Mesenchymal stem cell (in vitro differentiated cells and primary cell): ENCODE results near the gene TRMU.

Experiments
- DNase-seq: peaks from one replicate; pipeline ENCODE4 v3.0.0-alpha.2; 2013
- H2AFZ ChIP-seq: one replicate; pipeline ENCODE4 v1.6.1; 2013; ENCODE audit warnings: low read depth, mild to moderate bottlenecking, control low read depth, inconsistent platforms, low read length, moderate library complexity
- H2AK5ac ChIP-seq: 2 replicates; pipeline ENCODE4 v1.6.1; 2013; ENCODE audit warnings: low read length, moderate library complexity, mild to moderate bottlenecking, inconsistent platforms; ENCODE audit not compliant: severe bottlenecking
- H2BK120ac ChIP-seq: one replicate; pipeline ENCODE4 v1.6.1; 2013; ENCODE audit warnings: low read depth, mild to moderate bottlenecking, inconsistent platforms, low read length, moderate library complexity
- H2BK12ac ChIP-seq, 2 experiments: one replicate each; pipeline ENCODE4 v1.6.1; 2013; ENCODE audit warnings: inconsistent platforms in 2 of 2, low read length in 2 of 2, mild to moderate bottlenecking in 2 of 2, moderate library complexity in 2 of 2, control low read depth in 1 of 2
- H2BK15ac ChIP-seq: one replicate; pipeline ENCODE4 v1.6.1; 2013; ENCODE audit warnings: mild to moderate bottlenecking, low read depth, inconsistent platforms; ENCODE audit not compliant: poor library complexity, severe bottlenecking
- H2BK5ac ChIP-seq: 2 replicates; pipeline ENCODE4 v1.6.1; 2013; ENCODE audit warnings: low read depth, mild to moderate bottlenecking, low read length, control low read depth, inconsistent platforms; ENCODE audit not compliant: poor library complexity, severe bottlenecking
- H3K14ac ChIP-seq, 2 experiments: one replicate each; pipeline ENCODE4 v1.6.1; 2013; ENCODE audit warnings: inconsistent platforms in 2 of 2, low read length in 2 of 2, control low read depth in 1 of 2, mild to moderate bottlenecking in 1 of 2, moderate library complexity in 1 of 2
- H3K18ac ChIP-seq, 2 experiments: one replicate each; pipeline ENCODE4 v1.6.1; 2013; ENCODE audit warnings: inconsistent platforms in 2 of 2, low read length in 2 of 2, control low read depth in 1 of 2, low read depth in 1 of 2, mild to moderate bottlenecking in 1 of 2
- H3K23ac ChIP-seq, 2 experiments: one replicate each; pipeline ENCODE4 v1.6.1; 2013; ENCODE audit warnings: inconsistent platforms in 2 of 2, low read length in 2 of 2, mild to moderate bottlenecking in 2 of 2, moderate library complexity in 2 of 2, control low read depth in 1 of 2
- H3K27ac ChIP-seq: 2 replicates; pipeline ENCODE4 v1.5.1; 2013; ENCODE audit warnings: mild to moderate bottlenecking, moderate library complexity, low read length, control low read depth, inconsistent platforms; ENCODE audit not compliant: poor library complexity, severe bottlenecking
- H3K27me3 ChIP-seq, 2 experiments: 2 replicates each; pipeline versions ENCODE4 v1.6.1 to v1.7.0; 2013; ENCODE audit warnings: low read length in 2 of 2, mild to moderate bottlenecking in 2 of 2, moderate library complexity in 2 of 2, control low read depth in 1 of 2, inconsistent platforms in 1 of 2; ENCODE audit not compliant: control insufficient read depth in 1 of 2, insufficient read depth in 1 of 2
- H3K36me3 ChIP-seq, 2 experiments: 2 replicates each; pipeline versions ENCODE4 v1.6.1 to v1.7.0; 2013; ENCODE audit warnings: low read length in 2 of 2, control low read depth in 1 of 2, inconsistent platforms in 1 of 2, low read depth in 1 of 2, mild to moderate bottlenecking in 1 of 2; ENCODE audit not compliant: insufficient read depth in 2 of 2, control insufficient read depth in 1 of 2
- H3K4ac ChIP-seq, 2 experiments: one replicate each; pipeline ENCODE4 v1.6.1; 2013; ENCODE audit warnings: inconsistent platforms in 2 of 2, low read length in 2 of 2, mild to moderate bottlenecking in 2 of 2, moderate library complexity in 2 of 2, control low read depth in 1 of 2, low read depth in 1 of 2
- H3K4me1 ChIP-seq: 2 replicates; pipeline ENCODE4 v1.6.1; 2013; ENCODE audit warnings: low read depth, low read length, control low read depth; ENCODE audit not compliant: control insufficient read depth, insufficient read depth
- H3K4me2 ChIP-seq: 2 replicates; pipeline ENCODE4 v1.6.1; 2013; ENCODE audit warnings: low read length, mild to moderate bottlenecking, inconsistent platforms; ENCODE audit not compliant: poor library complexity, severe bottlenecking
- H3K4me3 ChIP-seq, 2 experiments: 2 replicates each; pipeline versions ENCODE4 v1.5.1 to v1.7.0; 2013; ENCODE audit warnings: low read length in 2 of 2, mild to moderate bottlenecking in 2 of 2, control low read depth in 1 of 2, low read depth in 1 of 2; ENCODE audit not compliant: insufficient read depth in 1 of 2
- H3K79me1 ChIP-seq: replicated peaks from 2 replicates; pipeline ENCODE4 v1.6.1; 2013; ENCODE audit warnings: mild to moderate bottlenecking, control low read depth, low read length, inconsistent platforms; ENCODE audit not compliant: poor library complexity, severe bottlenecking
- H3K9ac ChIP-seq: 2 replicates; pipeline ENCODE4 v1.7.0; 2013; ENCODE audit warnings: mild to moderate bottlenecking, low read length, moderate library complexity
- H3K9me3 ChIP-seq: 2 replicates; pipeline ENCODE4 v1.7.0; 2013; ENCODE audit warnings: mild to moderate bottlenecking, low read length; ENCODE audit not compliant: control insufficient read depth
- H4K8ac ChIP-seq: one replicate; pipeline ENCODE4 v1.6.1; 2013; ENCODE audit warnings: inconsistent platforms, mild to moderate bottlenecking, low read length, moderate library complexity
- H4K91ac ChIP-seq: one replicate; pipeline ENCODE4 v1.6.1; 2013; ENCODE audit warnings: mild to moderate bottlenecking, low read length, inconsistent platforms
- WGBS: methylation state at CpG from one replicate; pipeline ENCODE4 v1.1.7; 2013; ENCODE audit warnings: mixed read lengths; 5-methylcytosine and 5-hydroxymethylcytosine counted together

Gene TRMU

DNA sequence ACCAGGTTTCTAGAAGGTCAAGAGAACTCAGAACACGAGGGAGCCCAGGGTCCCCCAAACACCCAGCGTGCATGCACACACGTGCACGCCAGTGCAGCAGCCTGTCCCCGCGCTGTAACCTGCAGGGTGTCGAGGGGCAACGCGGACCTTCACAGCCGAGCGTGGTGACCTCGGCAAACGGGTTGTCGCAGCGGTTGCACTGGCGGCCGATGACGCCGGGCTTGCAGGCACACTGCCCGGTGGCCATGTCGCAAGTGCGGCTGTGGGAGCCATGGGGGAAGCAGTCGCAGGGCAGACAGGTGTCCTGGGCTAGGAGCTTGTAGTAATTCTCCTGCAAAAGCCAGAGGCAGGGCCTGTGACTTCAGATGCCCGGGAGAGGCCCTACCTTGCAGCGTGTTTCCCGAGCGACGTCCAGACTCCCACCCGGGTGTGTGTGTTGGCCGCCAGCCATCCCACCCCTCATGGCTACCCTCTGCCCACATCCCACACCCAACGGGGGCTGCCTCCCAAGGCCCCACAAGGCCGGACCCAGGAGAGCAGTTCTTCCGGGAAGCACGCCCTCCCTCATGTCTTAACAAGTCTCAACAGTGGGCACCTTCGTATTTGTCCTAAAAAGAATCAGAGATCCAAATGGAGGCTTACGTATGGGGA is 56.1 kb downstream of the TRMU start:
- Histone ChIP-seq H2AFZ (no peak overlapping the region), H3K27me3 (peaks cover 0 to 16% of the 10 kb centered on the region in 2 experiments), H3K9me3 (no peaks in the 10 kb centered on the region), H4K91ac (no peak overlapping the region), H3K4me1 (peaks cover 7% of the 10 kb centered on the region), H2BK5ac (no peak overlapping the region), H3K4me3 (no peak overlapping the region), H3K4me2 (no peak overlapping the region), H3K79me1 (no peaks in the 10 kb centered on the region), H3K27ac (no peak overlapping the region), H3K14ac (no peak overlapping the region), H3K18ac (no peak overlapping the region), H2AK5ac (no peak overlapping the region), H2BK12ac (no peak overlapping the region), H2BK120ac (no peak overlapping the region), H3K36me3 (peaks cover 0 to 75% of the 10 kb centered on the region in 2 experiments), H4K8ac (no peak overlapping the region), H3K23ac (no peak overlapping the region), H3K4ac (no peak overlapping the region), H3K9ac (no peak overlapping the region), H2BK15ac (no peak overlapping the region)
- WGBS = 95% methylated on average over 36 of the region's 36 CpGs
- no peak for DNase-seq

DNA sequence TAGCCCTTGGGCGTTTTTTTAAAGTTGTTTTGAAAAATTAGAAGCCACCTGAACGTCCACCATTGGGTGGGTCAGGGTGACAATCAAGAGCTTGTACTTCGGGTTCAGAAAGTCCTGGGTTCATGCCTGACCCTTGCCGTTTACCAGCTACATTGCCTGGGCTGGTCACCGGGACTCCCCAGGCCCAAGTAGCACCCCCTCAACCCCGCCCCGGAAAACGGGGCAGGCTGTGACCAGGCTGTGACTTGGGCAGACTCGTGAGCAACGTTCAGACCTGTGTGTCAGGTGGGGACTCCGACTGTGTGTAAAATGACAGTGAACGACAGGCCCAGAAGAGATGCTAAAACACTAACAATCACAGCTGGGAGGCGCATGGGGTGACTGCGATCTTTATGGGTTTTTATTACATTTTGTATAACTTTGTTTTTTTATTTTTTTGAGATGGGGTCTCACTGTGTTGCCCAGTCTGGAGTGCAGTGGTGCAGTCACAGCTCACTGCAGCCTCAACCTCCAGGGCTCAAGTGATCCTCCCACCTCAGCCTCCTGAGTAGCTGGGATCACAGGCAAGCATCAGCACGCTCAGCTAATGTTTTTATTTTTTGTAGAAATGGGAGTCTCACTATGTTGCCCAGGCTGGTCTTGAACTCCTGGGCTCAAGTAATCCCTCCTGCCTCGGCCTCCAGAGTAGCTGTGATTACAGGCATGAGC is 56.8 kb downstream of the TRMU start:
- no peak overlapping the region for H3K4ac ChIP-seq
- no peak overlapping the region for H3K4me3 ChIP-seq
- H4K91ac ChIP-seq = no peak overlapping the region
- WGBS = 83% methylated on average over 16 of the region's 16 CpGs
- no peak overlapping the region for H4K8ac ChIP-seq
- H2BK12ac ChIP-seq = no peak overlapping the region
- no peak overlapping the region for H2AFZ ChIP-seq
- no peak overlapping the region for H3K4me2 ChIP-seq
- no peak overlapping the region for H2BK5ac ChIP-seq
- H3K27ac ChIP-seq = no peak overlapping the region
- peaks cover 0 to 18% of the 10 kb centered on the region in 2 experiments for H3K27me3 ChIP-seq
- no peak overlapping the region for H2AK5ac ChIP-seq
- H3K4me1 ChIP-seq = peaks cover 7% of the 10 kb centered on the region
- H3K9ac ChIP-seq = no peak overlapping the region
- no peaks in the 10 kb centered on the region for H3K9me3 ChIP-seq
- peaks cover 0 to 78% of the 10 kb centered on the region in 2 experiments for H3K36me3 ChIP-seq
- no peak for DNase-seq
- H3K14ac ChIP-seq = no peak overlapping the region
- H3K79me1 ChIP-seq = no peaks in the 10 kb centered on the region
- H3K23ac ChIP-seq = no peak overlapping the region
- no peak overlapping the region for H2BK120ac ChIP-seq
- no peak overlapping the region for H3K18ac ChIP-seq
- no peak overlapping the region for H2BK15ac ChIP-seq

DNA sequence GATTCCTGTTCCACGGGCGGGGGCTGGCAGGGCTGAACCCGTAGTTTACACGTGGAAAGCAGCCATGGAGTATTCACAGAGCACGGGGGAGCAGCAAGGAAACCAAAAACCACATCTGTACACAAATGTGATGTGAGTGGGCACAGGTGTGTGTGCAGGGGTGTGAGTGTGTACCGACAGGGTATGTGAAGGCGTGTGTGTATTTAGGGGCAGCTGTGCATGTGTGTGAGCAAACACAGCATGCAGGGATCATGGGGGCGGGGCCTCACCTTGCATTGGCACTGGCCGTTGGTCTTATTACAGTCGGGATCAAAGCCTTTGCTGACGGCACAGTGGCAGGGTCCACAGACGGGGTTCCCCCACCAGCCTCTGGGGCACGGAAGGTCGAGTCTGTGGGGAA is 58.4 kb downstream of the TRMU start:
- peaks cover 0 to 84% of the 10 kb centered on the region in 2 experiments for H3K36me3 ChIP-seq
- H2AFZ ChIP-seq = no peak overlapping the region
- no peak overlapping the region for H2BK120ac ChIP-seq
- H3K27me3 ChIP-seq = peaks cover 0 to 25% of the 10 kb centered on the region in 2 experiments
- no peak overlapping the region for H3K4me3 ChIP-seq
- H3K4me2 ChIP-seq = no peak overlapping the region
- H4K8ac ChIP-seq = no peak overlapping the region
- no peak overlapping the region for H2BK12ac ChIP-seq
- no peak overlapping the region for H2BK15ac ChIP-seq
- no peak overlapping the region for H3K27ac ChIP-seq
- no peak overlapping the region for H3K4ac ChIP-seq
- WGBS = 83% methylated on average over 14 of the region's 14 CpGs
- H3K9me3 ChIP-seq = no peaks in the 10 kb centered on the region
- H2AK5ac ChIP-seq = no peak overlapping the region
- H3K14ac ChIP-seq = no peak overlapping the region
- H3K4me1 ChIP-seq = peaks cover 7% of the 10 kb centered on the region
- H2BK5ac ChIP-seq = no peak overlapping the region
- H3K79me1 ChIP-seq = no peaks in the 10 kb centered on the region
- DNase-seq = no peak
- H3K23ac ChIP-seq = no peak overlapping the region
- no peak overlapping the region for H3K9ac ChIP-seq
- H3K18ac ChIP-seq = no peak overlapping the region
- no peak overlapping the region for H4K91ac ChIP-seq

DNA sequence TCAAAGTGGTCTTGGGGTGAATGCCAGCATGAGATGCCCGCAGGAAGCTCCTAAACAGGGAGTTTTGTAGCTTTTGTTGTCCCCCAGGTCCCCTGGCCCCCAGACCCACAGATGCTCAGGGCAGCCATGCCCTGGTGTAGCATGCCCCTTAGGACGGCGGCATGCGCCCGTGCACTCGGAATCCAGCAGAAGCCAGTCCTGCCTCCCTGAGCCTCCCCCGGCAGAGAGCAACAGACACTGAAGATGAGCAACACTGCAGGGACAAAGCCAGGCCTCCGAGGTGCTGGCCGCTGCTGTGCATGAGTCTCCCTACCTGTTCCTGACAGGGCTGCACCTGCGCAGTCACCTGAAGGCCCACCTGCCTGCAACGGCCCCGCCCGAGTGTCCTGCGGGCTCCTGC is 59.1 kb downstream of the TRMU start:
- H3K9me3 ChIP-seq = no peaks in the 10 kb centered on the region
- H3K4ac ChIP-seq = no peak overlapping the region
- peaks cover 6% of the 10 kb centered on the region for H3K4me1 ChIP-seq
- H3K79me1 ChIP-seq = no peaks in the 10 kb centered on the region
- DNase-seq = no peak
- H4K8ac ChIP-seq = no peak overlapping the region
- H3K23ac ChIP-seq = no peak overlapping the region
- H2BK120ac ChIP-seq = no peak overlapping the region
- H4K91ac ChIP-seq = no peak overlapping the region
- H2BK5ac ChIP-seq = no peak overlapping the region
- H2BK12ac ChIP-seq = no peak overlapping the region
- WGBS = 91% methylated on average over 14 of the region's 14 CpGs
- H2AFZ ChIP-seq = no peak overlapping the region
- H3K4me3 ChIP-seq = no peak overlapping the region
- H3K4me2 ChIP-seq = no peak overlapping the region
- H3K27me3 ChIP-seq = peaks cover 0 to 29% of the 10 kb centered on the region in 2 experiments
- no peak overlapping the region for H3K18ac ChIP-seq
- no peak overlapping the region for H3K9ac ChIP-seq
- no peak overlapping the region for H3K14ac ChIP-seq
- no peak overlapping the region for H3K27ac ChIP-seq
- H2BK15ac ChIP-seq = no peak overlapping the region
- H3K36me3 ChIP-seq = peaks cover 0 to 85% of the 10 kb centered on the region in 2 experiments
- H2AK5ac ChIP-seq = no peak overlapping the region
